HG02642 (cell line): ENCODE data around the gene AGBL4.

Source experiments
- ATAC-seq: cut with Tn5 transposase; IDR thresholded peaks from one replicate; pipeline ENCODE4 v1.9.1; 2021; ENCODE audit warnings: mild to moderate bottlenecking; ENCODE audit not compliant: unreplicated experiment, poor library complexity

AGBL4 gene

GRCh38 chr1:49465486-49466185 is 558.1 kb downstream of the AGBL4 start:
- no peak for ATAC-seq

GRCh38 chr1:49448200-49448599 is 575.6 kb downstream of the AGBL4 start:
- ATAC-seq: no peak

GRCh38 chr1:49436865-49437264 is 586.9 kb downstream of the AGBL4 start:
- no peak for ATAC-seq

DNA sequence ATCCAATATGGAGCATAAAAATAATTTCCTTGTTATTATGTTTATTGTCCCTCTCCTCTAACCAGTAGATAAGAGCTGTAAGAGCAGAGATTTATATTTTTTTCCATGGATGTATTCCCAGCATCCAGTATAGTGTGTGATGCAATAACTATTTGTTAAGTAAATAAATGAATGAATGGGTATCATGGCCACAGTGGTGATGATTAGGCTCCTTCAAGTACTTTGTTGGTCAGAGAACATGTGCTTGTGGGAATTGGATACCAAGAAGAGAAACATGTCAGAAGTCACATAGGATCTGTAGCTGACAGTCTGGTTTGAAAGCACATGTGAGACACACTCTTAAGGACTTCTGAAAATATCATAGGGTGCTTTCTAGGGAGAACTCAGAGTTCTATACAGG is 588.5 kb downstream of the AGBL4 start:
- no peak for ATAC-seq

GRCh38 chr1:49424782-49425181 is 599.0 kb downstream of the AGBL4 start:
- no peak for ATAC-seq

- ATAC-seq: no peak
These were observed 607.0 kb downstream of the AGBL4 start for GRCh38 chr1:49416758-49417157.

- ATAC-seq: no peak
These were observed 615.4 kb downstream of the AGBL4 start for GRCh38 chr1:49408346-49408745.

- ATAC-seq: no peak
These were observed 626.7 kb downstream of the AGBL4 start for GRCh38 chr1:49397086-49397485.

DNA sequence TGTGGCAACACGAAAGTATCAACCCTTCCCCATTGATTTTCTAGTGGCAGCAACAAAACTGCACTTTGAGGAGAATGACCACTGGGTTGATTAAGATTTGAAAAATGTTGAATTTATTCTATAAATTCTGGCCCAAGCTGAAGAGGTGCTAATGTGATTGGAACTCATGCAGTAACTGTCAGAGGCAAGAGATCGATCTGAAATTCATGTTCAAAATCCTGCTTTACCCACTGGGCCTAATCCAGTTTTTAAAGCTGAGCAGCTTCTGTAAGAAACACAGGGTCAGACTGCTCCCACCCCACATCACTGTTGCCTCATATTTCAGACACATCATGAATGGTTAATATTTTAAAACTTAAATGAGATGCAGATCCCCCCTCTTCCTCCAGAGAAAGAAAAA is 629.6 kb downstream of the AGBL4 start:
- ATAC-seq: no peak

- ATAC-seq: no peak
These were observed 634.1 kb downstream of the AGBL4 start for GRCh38 chr1:49389699-49390098.

DNA sequence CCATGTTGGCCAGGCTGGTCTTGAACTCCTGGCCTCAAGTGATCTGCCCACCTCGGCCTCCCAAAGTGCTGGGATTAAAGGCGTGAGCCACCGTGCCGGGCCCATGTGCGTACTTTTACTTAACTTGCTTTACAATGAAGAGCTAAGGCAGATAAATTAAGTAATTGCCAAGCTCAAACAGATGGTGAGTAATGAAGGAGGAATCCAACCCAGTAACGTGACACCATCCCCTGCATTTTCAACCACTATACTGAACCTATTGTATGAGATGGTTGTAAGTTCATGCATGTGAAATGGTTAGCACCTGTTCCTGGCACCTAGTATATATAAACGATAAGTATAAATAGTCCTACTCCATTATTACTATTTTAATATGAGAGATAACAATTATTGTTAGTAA is 659.1 kb downstream of the AGBL4 start:
- no peak for ATAC-seq

DNA sequence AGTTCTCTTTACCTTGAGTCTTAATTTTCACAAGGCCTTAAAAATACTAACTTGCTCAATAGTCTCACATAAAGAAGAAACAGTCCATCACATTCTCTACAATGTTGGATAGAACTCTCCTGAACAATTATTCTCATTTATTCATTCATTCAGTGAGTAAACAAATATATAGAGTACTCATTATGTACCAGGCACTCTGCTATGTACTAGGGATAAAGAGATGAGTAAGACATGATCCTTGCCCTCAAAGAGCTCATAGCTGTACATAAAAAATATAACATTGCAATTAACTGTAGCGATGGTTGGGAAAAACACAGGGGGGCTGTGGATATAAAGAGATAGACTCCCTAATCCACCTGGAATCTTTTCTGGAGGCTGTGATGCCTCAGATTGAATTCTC is 660.1 kb downstream of the AGBL4 start:
- ATAC-seq: no peak

DNA sequence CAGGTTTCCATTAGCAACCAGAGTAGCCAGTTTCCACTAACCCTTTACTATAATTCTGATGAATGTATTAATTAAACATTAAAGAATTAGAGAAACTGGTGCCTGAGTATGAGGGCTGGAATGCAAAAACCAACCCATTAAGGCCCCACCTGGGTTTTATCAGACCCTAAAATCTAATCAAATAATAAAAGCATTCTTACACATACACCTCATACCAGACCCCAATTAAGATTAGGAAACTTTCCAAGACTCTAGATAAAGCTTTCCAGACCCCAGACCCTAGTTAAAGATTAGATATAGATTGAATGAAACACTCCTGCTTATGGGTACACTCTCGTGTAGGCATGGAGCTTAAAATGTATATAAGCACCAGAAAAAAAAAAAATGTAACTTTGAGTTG is 665.7 kb downstream of the AGBL4 start:
- ATAC-seq: no peak

GRCh38 chr1:49356594-49356993 is 667.2 kb downstream of the AGBL4 start:
- no peak for ATAC-seq

- ATAC-seq: no peak
These were observed 672.0 kb downstream of the AGBL4 start for GRCh38 chr1:49351768-49352167.

- ATAC-seq: no peak
These were observed 676.9 kb downstream of the AGBL4 start for GRCh38 chr1:49346767-49347349.

GRCh38 chr1:49340576-49340975 is 683.2 kb downstream of the AGBL4 start:
- ATAC-seq: no peak

GRCh38 chr1:49339043-49339442 is 684.7 kb downstream of the AGBL4 start:
- ATAC-seq: no peak

DNA sequence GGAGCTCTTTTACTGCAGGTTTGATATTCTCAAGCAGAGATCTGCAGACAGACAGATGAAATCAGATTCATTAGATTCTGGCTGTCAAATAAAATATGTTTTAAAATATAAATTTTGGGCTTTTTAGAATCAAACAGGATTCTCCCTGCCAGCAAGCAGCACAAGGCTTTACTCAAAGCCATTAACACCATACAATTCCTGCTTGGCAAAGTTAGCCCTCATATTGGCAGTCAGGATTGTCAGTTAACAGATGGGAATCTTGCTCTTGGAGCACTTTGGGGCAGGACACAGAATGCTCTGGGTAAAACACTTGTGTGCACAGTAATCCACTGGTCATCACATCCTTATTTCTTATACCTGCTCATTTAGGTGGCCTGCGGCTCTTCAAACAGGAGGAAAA is 686.5 kb downstream of the AGBL4 start:
- ATAC-seq: no peak

DNA sequence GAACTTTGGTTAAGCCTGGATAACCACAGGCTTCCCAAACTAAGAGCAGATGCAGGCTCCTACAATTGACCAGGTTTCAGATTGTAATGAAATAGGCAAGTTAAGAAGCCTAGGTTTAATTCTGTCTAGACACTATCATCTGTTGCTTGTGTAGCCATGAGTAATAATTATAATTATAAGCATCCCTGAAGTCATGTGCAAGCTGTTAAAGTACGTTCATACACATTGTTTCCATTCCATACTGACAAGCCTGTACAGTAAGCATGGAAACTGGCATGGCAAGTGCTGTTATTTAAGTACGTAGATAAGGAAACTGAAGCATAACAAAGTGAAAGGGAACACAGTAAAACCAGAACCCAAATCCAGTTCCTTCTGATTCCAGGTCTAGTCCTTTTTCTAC is 689.8 kb downstream of the AGBL4 start:
- no peak for ATAC-seq

DNA sequence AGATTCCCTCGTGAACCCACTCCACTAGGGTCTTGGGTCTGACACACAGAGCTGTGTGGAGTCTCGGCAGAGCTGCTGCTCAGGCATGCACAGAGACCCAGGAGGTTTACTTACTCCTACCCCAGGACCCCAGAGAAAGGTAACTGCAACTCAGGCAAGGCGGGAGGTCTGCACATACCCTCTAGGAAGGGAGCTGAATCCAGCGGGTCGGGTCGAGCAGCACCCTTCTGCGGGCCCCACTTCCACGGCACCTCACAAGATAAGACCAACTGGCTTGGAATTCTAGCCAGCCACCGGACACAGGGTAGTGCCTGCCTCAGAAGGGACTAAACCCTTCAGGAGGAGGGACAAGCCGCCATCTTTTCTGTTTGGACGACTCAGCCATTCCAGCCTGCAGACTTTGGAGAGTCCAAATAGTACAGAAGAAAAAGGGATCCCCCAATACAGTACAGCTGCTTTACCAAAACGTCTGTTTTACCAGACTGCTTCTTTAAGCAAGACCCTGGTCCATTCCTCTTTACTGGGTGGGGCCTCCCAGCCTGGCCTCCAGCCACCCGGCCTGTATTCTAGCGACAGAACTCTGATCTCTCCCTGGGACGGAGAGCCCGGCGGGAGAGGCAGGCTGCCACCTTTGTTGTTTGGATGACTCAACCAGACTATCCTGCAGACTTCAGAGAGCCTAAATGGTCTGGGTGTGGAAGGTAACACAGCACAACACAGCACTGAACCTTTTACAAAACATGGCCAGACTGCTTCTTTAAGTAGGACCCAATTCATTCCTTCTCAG is 692.5 kb downstream of the AGBL4 start:
- ATAC-seq: no peak
